ENCODE measurements around the gene PCSK6.

DNA sequence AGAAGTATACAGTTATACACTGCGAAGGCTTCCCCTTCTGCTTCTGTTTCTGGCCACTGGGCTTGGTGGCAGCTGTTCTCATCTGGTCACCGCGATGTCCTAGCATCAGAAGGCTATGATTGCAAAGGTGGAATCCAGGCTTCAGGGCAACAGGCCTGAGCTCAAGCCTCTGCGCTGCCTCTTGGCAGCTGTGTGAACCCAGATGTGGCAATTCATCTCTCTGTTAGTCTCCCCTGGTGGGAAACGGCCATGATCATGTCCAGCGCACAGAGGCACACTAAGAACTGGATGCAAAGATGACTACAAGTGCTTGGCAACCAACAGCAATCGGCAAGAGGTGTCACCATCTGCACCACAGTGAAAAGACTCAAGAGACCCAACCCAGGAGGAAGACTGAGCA lies 78.9 kb downstream of the PCSK6 start:
- TF ChIP-seq, protein P1, sequence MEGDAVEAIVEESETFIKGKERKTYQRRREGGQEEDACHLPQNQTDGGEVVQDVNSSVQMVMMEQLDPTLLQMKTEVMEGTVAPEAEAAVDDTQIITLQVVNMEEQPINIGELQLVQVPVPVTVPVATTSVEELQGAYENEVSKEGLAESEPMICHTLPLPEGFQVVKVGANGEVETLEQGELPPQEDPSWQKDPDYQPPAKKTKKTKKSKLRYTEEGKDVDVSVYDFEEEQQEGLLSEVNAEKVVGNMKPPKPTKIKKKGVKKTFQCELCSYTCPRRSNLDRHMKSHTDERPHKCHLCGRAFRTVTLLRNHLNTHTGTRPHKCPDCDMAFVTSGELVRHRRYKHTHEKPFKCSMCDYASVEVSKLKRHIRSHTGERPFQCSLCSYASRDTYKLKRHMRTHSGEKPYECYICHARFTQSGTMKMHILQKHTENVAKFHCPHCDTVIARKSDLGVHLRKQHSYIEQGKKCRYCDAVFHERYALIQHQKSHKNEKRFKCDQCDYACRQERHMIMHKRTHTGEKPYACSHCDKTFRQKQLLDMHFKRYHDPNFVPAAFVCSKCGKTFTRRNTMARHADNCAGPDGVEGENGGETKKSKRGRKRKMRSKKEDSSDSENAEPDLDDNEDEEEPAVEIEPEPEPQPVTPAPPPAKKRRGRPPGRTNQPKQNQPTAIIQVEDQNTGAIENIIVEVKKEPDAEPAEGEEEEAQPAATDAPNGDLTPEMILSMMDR (IDR thresholded peaks at IDR 0.05; ENCODE audit: poor library complexity, severe bottlenecking), result no peak
- no peak for TF ChIP-seq EZH2 (IDR thresholded peaks at IDR 0.05; ENCODE audit: borderline replicate concordance, insufficient read depth, low read length, poor library complexity, severe bottlenecking)
- no peak for TF ChIP-seq RAD21 (conservative IDR thresholded peaks at IDR 0.05)
- no peak for TF ChIP-seq TAF1 (IDR thresholded peaks at IDR 0.05; ENCODE audit: low read depth)
- TF ChIP-seq POLR2AphosphoS5 (IDR thresholded peaks at IDR 0.05), result no peak
- no peak for TF ChIP-seq EP300 (conservative IDR thresholded peaks at IDR 0.05; ENCODE audit: poor library complexity, severe bottlenecking)
- TF ChIP-seq, protein P2, sequence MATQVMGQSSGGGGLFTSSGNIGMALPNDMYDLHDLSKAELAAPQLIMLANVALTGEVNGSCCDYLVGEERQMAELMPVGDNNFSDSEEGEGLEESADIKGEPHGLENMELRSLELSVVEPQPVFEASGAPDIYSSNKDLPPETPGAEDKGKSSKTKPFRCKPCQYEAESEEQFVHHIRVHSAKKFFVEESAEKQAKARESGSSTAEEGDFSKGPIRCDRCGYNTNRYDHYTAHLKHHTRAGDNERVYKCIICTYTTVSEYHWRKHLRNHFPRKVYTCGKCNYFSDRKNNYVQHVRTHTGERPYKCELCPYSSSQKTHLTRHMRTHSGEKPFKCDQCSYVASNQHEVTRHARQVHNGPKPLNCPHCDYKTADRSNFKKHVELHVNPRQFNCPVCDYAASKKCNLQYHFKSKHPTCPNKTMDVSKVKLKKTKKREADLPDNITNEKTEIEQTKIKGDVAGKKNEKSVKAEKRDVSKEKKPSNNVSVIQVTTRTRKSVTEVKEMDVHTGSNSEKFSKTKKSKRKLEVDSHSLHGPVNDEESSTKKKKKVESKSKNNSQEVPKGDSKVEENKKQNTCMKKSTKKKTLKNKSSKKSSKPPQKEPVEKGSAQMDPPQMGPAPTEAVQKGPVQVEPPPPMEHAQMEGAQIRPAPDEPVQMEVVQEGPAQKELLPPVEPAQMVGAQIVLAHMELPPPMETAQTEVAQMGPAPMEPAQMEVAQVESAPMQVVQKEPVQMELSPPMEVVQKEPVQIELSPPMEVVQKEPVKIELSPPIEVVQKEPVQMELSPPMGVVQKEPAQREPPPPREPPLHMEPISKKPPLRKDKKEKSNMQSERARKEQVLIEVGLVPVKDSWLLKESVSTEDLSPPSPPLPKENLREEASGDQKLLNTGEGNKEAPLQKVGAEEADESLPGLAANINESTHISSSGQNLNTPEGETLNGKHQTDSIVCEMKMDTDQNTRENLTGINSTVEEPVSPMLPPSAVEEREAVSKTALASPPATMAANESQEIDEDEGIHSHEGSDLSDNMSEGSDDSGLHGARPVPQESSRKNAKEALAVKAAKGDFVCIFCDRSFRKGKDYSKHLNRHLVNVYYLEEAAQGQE (IDR thresholded peaks at IDR 0.05; ENCODE audit: borderline replicate concordance), result no peak
- TF ChIP-seq SMC3 (conservative IDR thresholded peaks at IDR 0.05; ENCODE audit: poor library complexity), result no peak

Measured in neural cell (in vitro differentiated cells).